Caki2 (cell line): ENCODE results near the gene MAGEB16. TPM values are rescaled to one million over a fixed set of nuclear protein-coding genes. Genes with fewer than 3 reads are reported as not detected.
A peak's percentile ranks its signal among the peaks of the same experiment; 100 is the strongest.

Experiments
- DNase-seq: peaks from one replicate; pipeline ENCODE4 v3.0.0-alpha.2; 2015; ENCODE audit warnings: low read depth
- in situ Hi-C: cut with HindIII; loops from 2 replicates; pipeline ENCODE4 v1.10.0; 2016; ENCODE audit warnings: low sequenced_read_pairs, low pct_unique_long_range_greater_than_20kb, mixed read lengths
- total RNA-seq: library from RNA; depleted of rRNA; stranded (reverse); fragments of >200 nt; shearing (Covaris generic); gene quantifications from 2 replicates; pipeline ENCODE4 v1.2.3, GENCODE V29; 2014; ENCODE audit warnings: low replicate concordance; rRNA removed

MAGEB16 gene
- total RNA-seq = not detected in 2 replicates

DNA sequence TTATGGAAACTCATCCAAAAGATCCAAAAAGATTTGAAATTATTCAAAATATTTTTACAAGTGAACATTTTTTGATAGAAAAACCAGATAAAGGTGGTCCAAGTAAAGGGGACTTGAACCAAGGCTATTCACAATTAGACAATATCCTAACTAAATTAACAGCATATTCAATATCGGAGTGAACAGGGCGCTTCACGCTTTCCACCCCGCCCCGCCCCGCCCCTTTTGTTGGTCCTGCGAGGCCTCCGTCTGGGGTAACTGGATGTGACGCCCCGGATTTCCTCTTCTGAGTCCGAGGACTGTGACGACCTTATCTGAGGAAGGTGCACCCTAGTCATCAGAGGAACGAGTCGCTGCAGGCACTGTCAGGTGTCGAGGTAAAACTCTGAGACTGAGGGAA is at the start of gene MAGEB16:
TSS of gene MAGEB16 (plus strand) at position 301 of the 400 bp plus-strand sequence. CDS start 3,855 bp downstream, outside the sequence.
- DNase-seq = no peak
- in situ Hi-C loops = no loop called here

DNA sequence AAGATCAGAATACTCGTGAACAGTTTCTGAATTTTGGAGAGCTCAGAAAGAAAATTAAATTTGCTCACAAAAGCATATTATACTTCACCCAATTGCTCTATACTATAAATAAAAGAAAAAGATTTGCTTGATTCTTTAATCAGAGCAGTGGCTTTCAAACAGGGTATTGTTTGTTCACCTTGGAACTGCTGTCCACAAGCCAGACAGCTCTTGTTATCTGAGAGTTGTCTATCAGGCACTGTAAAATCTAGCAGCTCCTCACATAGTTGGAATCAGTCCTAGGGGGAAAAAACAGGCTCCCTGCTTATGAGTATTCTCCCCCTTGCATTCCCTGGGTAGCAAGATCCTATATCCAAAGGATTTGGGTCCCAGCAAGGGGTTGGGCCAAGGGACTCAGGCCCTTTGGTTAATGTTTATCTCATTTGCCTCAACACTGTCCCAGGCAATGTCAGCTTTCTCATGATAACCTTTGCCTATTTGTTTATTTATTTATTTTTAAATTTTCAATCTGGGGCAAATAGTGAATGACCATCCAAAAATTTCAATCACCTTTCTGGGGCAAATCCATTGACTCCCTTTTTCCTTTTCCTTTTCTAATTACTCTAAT is 24.1 kb upstream of the MAGEB16 start:
- in situ Hi-C loops = no loop called here
- DNase-seq = no peak

DNA sequence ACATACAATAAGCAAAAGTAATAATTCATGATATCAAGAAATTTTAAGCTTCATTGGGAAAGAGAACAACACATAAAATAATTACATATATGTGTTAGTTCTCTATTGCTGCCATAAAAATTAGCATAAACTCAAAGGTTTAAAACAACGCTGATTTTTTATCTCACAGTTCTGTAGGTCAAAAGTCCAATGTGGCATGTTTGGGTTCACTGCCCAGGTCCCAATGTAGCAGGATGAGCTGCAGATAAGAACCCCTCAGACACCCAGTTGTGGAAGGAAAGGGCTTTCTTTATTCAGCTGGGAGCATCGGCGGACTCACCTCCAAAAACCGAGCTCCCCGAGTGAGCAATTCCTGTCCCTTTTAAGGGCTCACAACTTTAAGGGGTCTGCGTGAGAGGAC is 13.1 kb upstream of the MAGEB16 start:
- DNase-seq = no peak

DNA sequence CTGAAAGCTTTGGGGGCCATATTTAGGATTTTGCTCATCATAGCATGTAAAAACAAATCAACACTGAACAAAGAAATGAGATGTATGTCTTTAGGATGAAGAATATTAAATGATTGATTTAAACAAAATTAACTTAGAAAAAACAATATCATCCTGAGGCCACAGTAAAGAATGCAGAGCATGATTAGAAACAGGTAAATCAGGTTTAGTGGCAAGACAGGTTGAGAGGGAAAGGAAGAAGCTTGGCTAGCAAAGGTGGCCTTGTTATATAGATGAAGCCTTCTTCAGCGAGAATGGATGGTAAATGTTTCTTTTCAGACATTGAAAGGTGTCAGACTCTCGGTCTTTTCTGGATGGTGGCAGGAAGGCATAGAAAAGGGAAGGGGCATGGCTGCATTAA is 11.9 kb upstream of the MAGEB16 start:
- in situ Hi-C loops = no loop called here
- DNase-seq = no peak

More for the DNA sequence above, 13.1 kb upstream of the MAGEB16 start:
- in situ Hi-C loops = no loop called here

DNA sequence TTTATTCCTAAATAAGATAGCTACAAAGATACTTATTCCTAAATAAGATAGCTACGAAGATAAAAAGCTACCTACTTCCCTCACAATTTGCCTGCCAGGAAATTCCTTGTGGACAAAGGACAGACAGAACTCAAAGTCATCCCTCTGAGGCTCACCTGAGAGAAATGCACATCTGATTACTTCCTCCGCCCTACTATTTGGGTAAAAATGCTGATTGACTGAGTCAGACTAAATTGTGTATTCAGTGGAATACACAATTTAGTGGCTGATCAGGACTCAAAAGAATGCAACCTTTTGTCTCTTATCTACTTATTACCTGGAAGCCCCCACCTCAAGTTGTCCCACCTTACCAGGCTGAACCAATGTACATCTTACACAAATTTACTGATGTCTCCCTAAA is 10.3 kb upstream of the MAGEB16 start:
- in situ Hi-C loops = no loop called here
- DNase-seq = no peak

DNA sequence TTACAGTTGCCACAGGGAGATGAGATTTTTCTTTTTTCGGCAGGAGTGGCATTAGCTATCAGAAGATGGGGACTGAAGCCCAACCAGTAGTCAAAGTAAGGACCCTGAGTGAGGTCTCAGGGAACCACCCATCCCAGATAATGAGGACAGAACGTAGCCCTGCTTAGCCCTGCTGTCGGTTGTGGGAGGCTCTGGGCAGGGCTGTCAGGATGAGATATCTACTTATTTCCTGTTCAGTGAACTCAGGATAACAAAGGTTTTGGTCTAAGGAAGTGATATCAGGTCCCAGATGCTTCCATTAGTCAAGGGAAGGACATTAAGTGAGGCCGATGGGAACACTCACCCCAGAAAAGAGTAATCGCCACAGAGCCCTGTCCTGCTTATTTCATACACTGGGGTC is 2.3 kb downstream of the MAGEB16 start:
- no peak for DNase-seq
- in situ Hi-C loops = no loop called here

DNA sequence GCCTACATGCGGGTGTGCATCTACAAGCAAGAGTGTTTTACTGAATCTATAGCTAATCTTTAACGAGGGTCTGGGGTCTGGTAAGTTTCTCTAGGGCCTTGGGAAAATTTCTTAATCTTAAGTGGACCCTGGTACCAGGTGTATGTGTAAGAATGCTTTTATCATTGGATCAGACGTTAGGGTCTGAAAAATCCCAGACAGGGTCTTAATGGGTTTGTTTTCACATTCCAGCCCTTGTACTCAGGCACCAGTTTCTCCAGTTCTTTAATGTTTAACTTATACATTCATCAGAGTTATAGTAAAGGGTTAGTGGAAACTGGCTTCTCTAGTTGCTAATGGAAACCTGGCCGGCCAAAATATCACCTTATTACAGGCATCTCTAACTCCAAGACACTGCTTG is 11.6 kb downstream of the MAGEB16 start:
- no peak for DNase-seq
- in situ Hi-C loops = no loop called here

DNA sequence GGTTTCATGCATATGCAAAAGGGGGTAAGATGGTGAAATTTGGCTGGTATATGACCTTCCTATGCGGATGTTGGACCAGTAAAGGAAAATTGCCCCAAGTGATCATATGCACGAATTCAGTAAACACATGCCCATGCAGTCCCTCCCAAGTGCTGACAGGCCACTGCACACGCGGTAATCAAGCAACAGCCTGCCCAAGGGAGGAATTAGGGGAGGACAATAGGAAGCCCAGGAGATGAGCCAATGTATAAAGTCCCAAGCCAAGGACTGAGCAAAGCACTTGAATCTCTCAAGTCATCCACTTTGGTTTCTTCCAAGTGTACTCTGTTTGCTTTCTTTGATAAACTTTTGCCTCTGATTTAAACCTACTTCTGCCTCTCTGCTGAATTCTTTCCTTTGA is 21.1 kb downstream of the MAGEB16 start:
- DNase-seq = no peak
- in situ Hi-C loops = no loop called here

DNA sequence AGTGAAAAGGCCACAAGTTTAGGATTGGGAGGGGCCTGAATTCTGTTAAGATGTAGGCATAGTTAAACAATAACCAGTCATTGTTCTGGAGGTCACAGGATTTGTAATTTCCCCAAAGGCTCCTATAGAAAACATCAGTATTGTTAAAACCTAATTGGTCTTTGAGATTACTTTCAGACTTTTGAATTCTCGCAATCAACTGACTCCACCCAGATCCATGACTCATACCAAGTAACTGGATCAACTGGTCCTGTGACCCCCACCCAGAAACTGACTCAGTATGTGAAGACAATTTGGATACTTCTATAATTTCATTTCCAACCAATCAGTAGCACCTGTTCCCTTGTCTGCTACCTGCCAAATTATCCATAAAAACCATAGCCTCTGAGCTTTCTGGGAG is 28.4 kb downstream of the MAGEB16 start:
- in situ Hi-C loops = no loop called here
- peak; percentile 27 for DNase-seq

DNA sequence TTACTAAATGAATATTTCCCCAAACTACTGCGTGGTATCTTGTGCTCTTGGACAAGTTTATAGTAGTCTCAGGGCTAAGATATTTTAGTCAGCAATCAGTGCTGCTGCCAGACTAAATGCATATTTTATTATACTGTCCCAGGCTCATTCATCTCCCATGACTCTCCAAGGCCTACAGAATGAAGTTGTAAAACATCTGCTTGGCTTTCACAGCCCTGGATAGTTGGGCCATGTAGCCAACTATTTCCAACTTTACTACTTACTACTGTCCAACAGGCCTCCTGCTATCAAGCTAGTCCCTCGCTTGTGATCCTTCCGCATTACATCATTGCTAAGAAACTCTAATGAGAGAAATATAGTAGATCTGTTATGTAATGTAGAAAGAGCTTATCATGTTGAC is 31.4 kb downstream of the MAGEB16 start:
- DNase-seq = no peak
- in situ Hi-C loops = no loop called here

DNA sequence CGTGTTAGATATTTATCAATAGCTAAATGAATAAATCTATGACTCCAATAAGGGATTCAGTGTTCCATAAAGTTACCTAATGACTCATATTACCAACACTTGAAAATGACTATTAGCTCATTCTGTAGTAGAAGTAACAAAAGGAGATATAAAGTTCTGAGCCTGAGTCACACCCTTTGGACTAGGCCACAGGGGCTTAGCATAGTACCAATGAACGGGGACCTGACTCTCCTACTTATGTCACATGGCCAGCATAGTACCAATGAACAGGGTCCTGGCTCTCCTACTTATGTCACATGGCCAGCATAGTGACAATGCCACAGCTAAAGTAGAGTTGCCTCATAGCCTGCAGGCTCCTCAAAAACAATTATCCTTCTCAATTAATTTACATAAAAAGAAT is 43.7 kb downstream of the MAGEB16 start:
- in situ Hi-C loops = no loop called here
- no peak for DNase-seq

DNA sequence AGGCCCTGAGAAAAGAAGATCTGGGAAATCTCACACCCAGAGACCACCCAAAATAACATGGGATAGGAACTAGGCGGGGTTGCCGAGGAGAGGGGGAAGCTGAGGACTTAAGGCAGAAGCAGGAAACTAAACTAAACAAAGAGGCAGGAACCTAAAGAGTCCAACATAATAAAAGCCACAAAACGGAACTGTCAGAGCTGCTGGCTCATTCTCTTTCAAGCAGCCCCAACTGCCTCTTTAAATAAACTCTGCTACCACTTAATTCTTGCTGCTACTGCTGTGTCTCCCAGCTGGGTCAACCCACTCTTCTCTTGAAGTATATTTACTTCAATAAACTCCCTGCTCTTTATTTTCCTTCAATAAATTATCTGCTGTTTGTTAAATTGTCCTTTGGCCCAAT is 44.5 kb downstream of the MAGEB16 start:
- in situ Hi-C loops = no loop called here
- DNase-seq = no peak

DNA sequence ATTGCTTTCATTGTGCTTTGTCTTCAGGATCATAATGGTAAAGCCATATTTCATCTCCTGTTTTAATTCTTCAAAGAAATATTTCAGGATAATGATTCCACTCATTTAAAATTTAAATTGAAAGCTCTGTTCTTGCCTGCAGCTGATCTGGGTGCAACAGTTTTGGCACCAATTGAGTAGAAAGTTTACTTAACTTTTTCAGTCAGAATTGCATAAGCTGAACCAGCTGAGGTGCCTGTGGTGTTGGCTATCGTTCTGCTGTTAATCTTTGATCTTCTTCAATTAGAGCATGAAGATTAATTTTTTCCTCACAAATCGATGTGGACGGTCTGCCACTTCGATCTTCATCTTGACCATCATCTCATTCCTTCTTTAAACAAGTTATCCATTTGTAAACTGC is 49.6 kb downstream of the MAGEB16 start:
- no peak for DNase-seq
- in situ Hi-C loops = no loop called here

Other genes starting within 250 kb of the MAGEB16 start
- 3.3 and 3.4 TPM in 2 replicates for gene CFAP47, start 121.4 kb downstream of the MAGEB16 start, total RNA-seq